Keratinocyte (primary cell): ENCODE measurements around the gene CYP19A1. TPM values are rescaled to one million over a fixed set of nuclear protein-coding genes. Genes with fewer than 3 reads are reported as not detected.

Experiments
- DNase-seq: peaks from one replicate; pipeline ENCODE4 v3.0.0-alpha.2; 2011; ENCODE audit warnings: low read depth, missing footprints, low spot score
- FAIRE-seq: peaks from 2 replicates; lab custom pipeline; 2011; peaks lifted over from hg19 to GRCh38; lab: Jason Lieb, UNC
- H2AFZ ChIP-seq: 2 replicates; pipeline ENCODE4 v1.6.0; 2012; ENCODE audit warnings: low read length, control low read depth, inconsistent platforms; ENCODE audit not compliant: control insufficient read depth
- H3K27ac ChIP-seq: 2 replicates; pipeline ENCODE4 v1.5.1; 2011; ENCODE audit warnings: low read length; ENCODE audit not compliant: control insufficient read depth, insufficient read depth
- H3K27me3 ChIP-seq: 3 replicates; pipeline ENCODE4 v1.6.0; 2011; ENCODE audit warnings: low read length; ENCODE audit not compliant: control insufficient read depth, insufficient read depth; ENCODE audit errors: extremely low read depth
- H3K36me3 ChIP-seq, 2 experiments: 2 replicates in 1 of 2; 3 replicates in 1 of 2; pipeline ENCODE4 v1.5.1; 2011; ENCODE audit warnings: low read length in 2 of 2, mild to moderate bottlenecking in 1 of 2; ENCODE audit not compliant: control insufficient read depth in 2 of 2, insufficient read depth in 2 of 2; ENCODE audit errors: extremely low read depth in 1 of 2
- H3K4me1 ChIP-seq: 3 replicates; pipeline ENCODE4 v1.5.1; 2011; ENCODE audit warnings: low read length; ENCODE audit not compliant: control insufficient read depth, insufficient read depth; ENCODE audit errors: extremely low read depth
- H3K4me2 ChIP-seq: 3 replicates; pipeline ENCODE4 v1.6.0; 2011; ENCODE audit warnings: low read depth, low read length; ENCODE audit not compliant: control insufficient read depth, insufficient read depth; ENCODE audit errors: extremely low read depth
- H3K4me3 ChIP-seq, 3 experiments: fragments of 200-600 bp in 1 of 3; sonication (generic) in 1 of 3; 2 replicates in 2 of 3; 3 replicates in 1 of 3; pipeline ENCODE4 v1.5.1; 2011 to 2016; ENCODE audit warnings: low read length in 3 of 3, mild to moderate bottlenecking in 3 of 3, control low read depth in 2 of 3, inconsistent platforms in 1 of 3, low read depth in 1 of 3, mixed read lengths in 1 of 3, mixed run types in 1 of 3, moderate library complexity in 1 of 3; ENCODE audit not compliant: control insufficient read depth in 2 of 3, insufficient read depth in 2 of 3; ENCODE audit errors: extremely low read depth in 1 of 3
- H3K79me2 ChIP-seq: 2 replicates; pipeline ENCODE4 v1.6.0; 2012; ENCODE audit warnings: low read length; ENCODE audit not compliant: control insufficient read depth, insufficient read depth
- H3K9ac ChIP-seq: 3 replicates; pipeline ENCODE4 v1.6.0; 2011; ENCODE audit warnings: low read length; ENCODE audit not compliant: control insufficient read depth, insufficient read depth; ENCODE audit errors: extremely low read depth
- H3K9me1 ChIP-seq: 3 replicates; pipeline ENCODE4 v1.6.0; 2011; ENCODE audit warnings: low read length; ENCODE audit not compliant: control insufficient read depth, insufficient read depth; ENCODE audit errors: extremely low read depth
- H3K9me3 ChIP-seq: 2 replicates; pipeline ENCODE4 v1.5.1; 2012; ENCODE audit warnings: low read depth, low read length; ENCODE audit not compliant: control insufficient read depth
- H4K20me1 ChIP-seq: 3 replicates; pipeline ENCODE4 v1.6.0; 2011; ENCODE audit warnings: low read length; ENCODE audit not compliant: control insufficient read depth, insufficient read depth; ENCODE audit errors: extremely low read depth
- EZH2 ChIP-seq: IDR thresholded peaks from one replicate; pipeline ENCODE4 v1.6.1; 2012; ENCODE audit warnings: inconsistent platforms, mild to moderate bottlenecking, low read length, moderate library complexity
- dilution Hi-C: fragments of 300-500 bp; cut with MboI; formaldehyde crosslinking; loops from one replicate; pipeline ENCODE4 v1.7.0; 2020; ENCODE audit warnings: low sequenced_read_pairs; ENCODE audit not compliant: extremely low pct_ligation_motif_present
- polyA plus RNA-seq, 5 experiments: library from polyadenylated mRNA; depleted of rRNA in 3 of 5; stranded (reverse) in 3 of 5; stranded (forward) in 1 of 5; unstranded in 1 of 5; fragments of >200 nt; gene quantifications; 1 replicate in 1 of 5; 2 replicates in 3 of 5; 3 replicates in 1 of 5; pipeline versions ENCODE4 v1.2.1 to v1.2.3, GENCODE V29; 2011 to 2012; ENCODE audit warnings: missing spikeins in 2 of 5, low read depth in 1 of 5, low replicate concordance in 1 of 5
- TF ChIP-seq, protein P1 (sequence below), 3 experiments: IDR thresholded peaks in 1 of 3; conservative IDR thresholded peaks in 1 of 3; optimal IDR thresholded peaks in 1 of 3; 2 replicates in 2 of 3; 3 replicates in 1 of 3; pipeline versions ENCODE3 to v1.5.1; 2011; ENCODE audit warnings: low read length in 3 of 3, mild to moderate bottlenecking in 3 of 3, moderate library complexity in 2 of 3, control low read depth in 1 of 3, inconsistent platforms in 1 of 3; ENCODE audit not compliant: insufficient read depth in 2 of 3; ENCODE audit errors: extremely low read depth in 1 of 3

CYP19A1 gene
- polyA plus RNA-seq, 1 donor (not counting 4 experiments of a cell fraction or from before 2014, with no cell fraction given), result not detected

DNA sequence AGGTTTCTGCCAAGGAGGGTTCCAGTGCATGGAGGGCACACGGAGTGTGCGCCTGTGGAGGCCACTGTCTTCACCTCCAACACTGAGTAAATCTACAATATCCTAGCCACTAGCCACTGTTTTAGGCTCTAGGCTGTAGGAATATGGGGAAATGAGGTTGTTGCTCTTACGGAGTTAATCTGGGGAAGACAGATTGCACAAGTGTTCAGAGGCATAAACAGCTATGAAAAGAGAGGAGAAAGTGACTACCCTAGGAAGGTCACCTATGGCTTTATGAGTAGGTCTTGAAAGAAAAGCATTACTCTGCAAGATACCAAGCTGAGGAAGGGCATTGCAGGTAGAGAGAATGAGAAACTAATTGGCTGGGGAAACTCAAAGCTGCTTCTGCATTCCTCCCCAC, 85.7 kb downstream of the CYP19A1 start:
- Histone ChIP-seq H3K79me2 (no peaks in the 10 kb centered on the region), H4K20me1 (no peaks in the 10 kb centered on the region), H2AFZ (no peak overlapping the region), H3K4me3 (no peak overlapping the region), H3K36me3 (no peaks in the 10 kb centered on the region), H3K27ac (no peak overlapping the region), H3K4me2 (no peak overlapping the region), H3K9me3 (no peaks in the 10 kb centered on the region), H3K4me1 (no peaks in the 10 kb centered on the region), H3K27me3 (no peaks in the 10 kb centered on the region), H3K9me1 (no peaks in the 10 kb centered on the region), H3K9ac (no peak overlapping the region)
- FAIRE-seq (no peak), DNase-seq (no peak)
- dilution Hi-C loops, result no loop called here
- TF ChIP-seq EZH2, result no peak
- TF ChIP-seq, protein P1, sequence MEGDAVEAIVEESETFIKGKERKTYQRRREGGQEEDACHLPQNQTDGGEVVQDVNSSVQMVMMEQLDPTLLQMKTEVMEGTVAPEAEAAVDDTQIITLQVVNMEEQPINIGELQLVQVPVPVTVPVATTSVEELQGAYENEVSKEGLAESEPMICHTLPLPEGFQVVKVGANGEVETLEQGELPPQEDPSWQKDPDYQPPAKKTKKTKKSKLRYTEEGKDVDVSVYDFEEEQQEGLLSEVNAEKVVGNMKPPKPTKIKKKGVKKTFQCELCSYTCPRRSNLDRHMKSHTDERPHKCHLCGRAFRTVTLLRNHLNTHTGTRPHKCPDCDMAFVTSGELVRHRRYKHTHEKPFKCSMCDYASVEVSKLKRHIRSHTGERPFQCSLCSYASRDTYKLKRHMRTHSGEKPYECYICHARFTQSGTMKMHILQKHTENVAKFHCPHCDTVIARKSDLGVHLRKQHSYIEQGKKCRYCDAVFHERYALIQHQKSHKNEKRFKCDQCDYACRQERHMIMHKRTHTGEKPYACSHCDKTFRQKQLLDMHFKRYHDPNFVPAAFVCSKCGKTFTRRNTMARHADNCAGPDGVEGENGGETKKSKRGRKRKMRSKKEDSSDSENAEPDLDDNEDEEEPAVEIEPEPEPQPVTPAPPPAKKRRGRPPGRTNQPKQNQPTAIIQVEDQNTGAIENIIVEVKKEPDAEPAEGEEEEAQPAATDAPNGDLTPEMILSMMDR (optimal IDR thresholded peaks at IDR 0.05 in 1 of 3, IDR thresholded peaks at IDR 0.05 in 1 of 3, conservative IDR thresholded peaks at IDR 0.05 in 1 of 3; ENCODE audit: extremely low read depth in 1 of 3, insufficient read depth in 2 of 3, low read length in 3 of 3), result no peak

DNA sequence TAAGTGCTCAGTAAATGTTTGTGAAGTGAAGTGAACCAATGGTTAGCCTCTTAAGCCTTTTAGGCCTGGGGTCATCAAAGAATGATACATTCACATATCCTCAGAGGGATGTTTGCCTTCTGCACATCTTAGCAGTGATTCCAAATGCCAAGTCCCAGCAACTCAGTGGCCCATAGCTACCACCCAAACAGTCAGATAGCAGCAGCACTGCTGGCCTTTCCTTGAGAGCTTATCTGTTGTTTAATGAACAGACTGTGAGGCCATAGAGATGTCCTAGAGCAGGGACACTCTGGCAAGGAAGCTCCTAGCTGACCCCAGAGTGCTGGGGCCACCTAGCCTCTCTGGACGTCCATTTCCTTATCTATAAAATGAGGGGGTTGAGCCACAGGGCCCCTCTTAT, 86.8 kb downstream of the CYP19A1 start:
- DNase-seq, result no peak
- Histone ChIP-seq H3K4me3 (no peak overlapping the region), H3K9ac (no peak overlapping the region), H3K4me2 (no peak overlapping the region), H2AFZ (no peak overlapping the region), H3K9me1 (no peaks in the 10 kb centered on the region), H4K20me1 (no peaks in the 10 kb centered on the region), H3K9me3 (no peaks in the 10 kb centered on the region), H3K4me1 (no peaks in the 10 kb centered on the region), H3K79me2 (no peaks in the 10 kb centered on the region), H3K27me3 (no peaks in the 10 kb centered on the region), H3K27ac (no peak overlapping the region), H3K36me3 (no peaks in the 10 kb centered on the region)
- no peak for TF ChIP-seq EZH2
- TF ChIP-seq, protein P1 (optimal IDR thresholded peaks at IDR 0.05 in 1 of 3, IDR thresholded peaks at IDR 0.05 in 1 of 3, conservative IDR thresholded peaks at IDR 0.05 in 1 of 3; ENCODE audit: extremely low read depth in 1 of 3, insufficient read depth in 2 of 3, low read length in 3 of 3), result no peak
- no peak for FAIRE-seq
- dilution Hi-C loops, result no loop called here
